Fibroblast of peridontal ligament (primary cell): ENCODE data around the gene ENTREP1.
"Not testable (repeated sequence)": the region's sequence is repeated elsewhere in the genome, so short reads cannot be mapped to it uniquely, and the experiment has no call there.

Experiments used
- DNase-seq: peaks from one replicate; pipeline ENCODE4 v3.0.0-alpha.2; 2010; ENCODE audit errors: extremely low read depth

The ENTREP1 gene

GRCh38 chr9:69324549-69325401, at the start of gene ENTREP1:
Gene ENTREP1, plus strand, starts transcription at chr9:69325215. Its CDS starts 95 bp downstream, at chr9:69325310.
- DNase-seq: peak; percentile 4

DNA sequence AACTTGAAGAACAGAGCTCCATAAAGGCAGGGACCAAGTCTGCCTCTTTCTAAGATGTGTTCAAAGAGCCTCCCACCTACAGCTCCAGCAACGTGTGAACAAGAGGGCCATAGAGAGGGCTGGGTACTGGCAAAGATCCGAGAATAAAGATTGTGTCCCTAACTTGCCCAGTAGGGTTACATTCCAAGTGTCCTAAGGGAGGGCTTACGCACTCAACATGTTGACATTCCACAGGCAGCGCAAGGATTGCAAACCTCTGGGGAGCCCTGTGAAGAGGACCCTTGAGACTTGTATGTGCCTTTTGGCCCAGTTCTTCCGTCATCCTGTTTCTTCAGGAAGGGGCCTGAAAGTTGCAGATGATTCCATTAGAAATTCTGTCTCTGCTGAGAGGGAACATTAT, 48.2 kb upstream of the ENTREP1 start:
- DNase-seq: no peak

- no peak for DNase-seq
Observed at GRCh38 chr9:69279084-69279731, 45.8 kb upstream of the ENTREP1 start.

DNA sequence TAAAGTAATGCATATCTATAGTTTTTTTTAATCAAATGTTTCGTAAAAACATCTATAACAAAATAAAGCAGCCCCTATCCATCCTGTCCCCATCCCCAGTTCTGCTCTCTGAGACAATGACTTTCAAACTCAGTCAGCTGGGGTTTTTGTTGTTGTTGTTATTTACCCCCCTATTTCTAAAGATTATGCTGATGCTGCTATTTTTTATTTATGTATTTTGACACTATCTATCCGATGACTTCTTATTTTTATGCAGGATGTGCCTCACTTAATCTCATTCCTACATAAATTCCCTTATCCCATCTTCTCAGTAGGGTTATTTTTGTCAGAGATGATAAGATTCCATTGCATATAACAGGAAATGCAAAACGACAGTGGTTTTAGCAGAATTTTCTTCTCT, 45.3 kb upstream of the ENTREP1 start:
- DNase-seq: no peak

DNA sequence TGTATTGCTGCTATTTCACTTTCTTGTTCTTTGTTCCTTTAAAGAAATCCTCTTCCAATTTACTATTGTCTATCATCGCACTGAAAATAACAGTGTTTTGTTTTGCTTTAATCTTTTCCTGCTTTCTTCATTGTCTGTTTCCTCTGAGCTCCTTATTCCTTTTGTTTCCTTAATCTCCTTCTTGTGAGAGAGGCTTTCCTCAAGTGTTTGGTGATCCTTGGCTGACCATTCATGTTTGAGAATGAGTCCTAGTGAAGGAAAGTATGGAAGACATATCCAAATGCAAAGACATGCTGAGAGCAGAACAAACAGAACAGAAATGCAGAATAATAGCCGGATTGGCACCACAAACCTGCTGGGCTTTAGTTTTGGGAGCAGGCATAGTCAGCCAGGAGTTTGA, 42.0 kb upstream of the ENTREP1 start:
- DNase-seq: no peak

DNA sequence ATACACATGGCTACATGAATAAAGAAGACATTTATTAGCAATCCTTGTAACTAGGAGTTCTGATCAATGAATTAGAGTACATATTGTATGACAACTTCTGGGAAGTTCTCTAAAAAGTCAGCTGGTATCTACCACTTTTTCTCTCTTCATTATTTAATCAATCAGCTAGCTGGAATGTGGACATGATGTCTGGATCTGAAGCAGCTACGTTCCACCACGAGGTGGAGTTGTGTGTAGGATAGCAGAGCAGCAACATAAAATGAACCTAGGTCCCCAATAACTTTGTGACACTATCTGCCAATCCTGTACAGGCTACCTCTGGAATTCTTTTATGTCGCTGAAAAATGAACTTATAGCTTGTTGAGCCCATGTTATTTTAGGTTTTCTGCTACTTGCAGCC, 32.9 kb upstream of the ENTREP1 start:
- DNase-seq: no peak

DNA sequence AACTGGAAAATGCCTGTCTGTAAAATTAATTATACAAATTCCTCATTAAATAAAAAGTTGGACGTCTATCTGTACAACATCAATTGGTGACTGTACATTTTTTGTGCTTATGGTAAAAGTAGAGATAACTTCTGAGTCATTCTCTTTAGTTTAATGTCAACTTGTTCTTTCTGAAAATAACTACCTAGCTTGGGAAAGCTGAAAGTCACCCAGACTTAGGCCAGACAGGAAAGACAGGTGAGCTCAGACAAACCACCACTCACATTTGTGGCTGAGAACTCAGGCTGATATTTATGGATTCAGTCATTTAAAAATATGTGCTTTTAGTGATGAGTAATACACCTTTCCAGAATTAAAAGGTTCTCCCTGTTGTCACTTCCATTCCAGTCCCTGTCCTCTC, 31.9 kb upstream of the ENTREP1 start:
- no peak for DNase-seq

GRCh38 chr9:69295872-69296552, 29.0 kb upstream of the ENTREP1 start:
- DNase-seq: no peak

GRCh38 chr9:69297300-69297980, 27.6 kb upstream of the ENTREP1 start:
- DNase-seq: no peak

DNA sequence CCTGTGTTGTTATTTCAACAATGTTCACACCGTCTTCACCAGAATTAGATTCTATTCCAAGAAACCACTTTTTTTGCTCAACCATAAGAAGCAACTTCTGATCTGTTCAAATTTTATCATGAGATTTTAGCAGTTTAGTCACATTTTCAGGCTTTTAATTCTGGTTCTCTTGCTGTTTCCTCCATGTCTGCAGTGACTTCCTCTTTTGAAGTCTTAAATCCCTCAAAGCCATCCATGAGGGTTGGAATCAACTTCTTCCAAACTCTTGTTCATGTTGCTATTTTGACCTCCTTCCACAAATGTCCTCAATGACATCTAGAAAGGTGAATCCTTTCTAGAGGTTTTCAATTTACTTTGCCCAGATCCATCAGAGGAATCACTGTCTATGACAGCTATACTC, 25.7 kb upstream of the ENTREP1 start:
- DNase-seq: no peak

GRCh38 chr9:69299826-69300225, 25.2 kb upstream of the ENTREP1 start:
- no peak for DNase-seq

DNA sequence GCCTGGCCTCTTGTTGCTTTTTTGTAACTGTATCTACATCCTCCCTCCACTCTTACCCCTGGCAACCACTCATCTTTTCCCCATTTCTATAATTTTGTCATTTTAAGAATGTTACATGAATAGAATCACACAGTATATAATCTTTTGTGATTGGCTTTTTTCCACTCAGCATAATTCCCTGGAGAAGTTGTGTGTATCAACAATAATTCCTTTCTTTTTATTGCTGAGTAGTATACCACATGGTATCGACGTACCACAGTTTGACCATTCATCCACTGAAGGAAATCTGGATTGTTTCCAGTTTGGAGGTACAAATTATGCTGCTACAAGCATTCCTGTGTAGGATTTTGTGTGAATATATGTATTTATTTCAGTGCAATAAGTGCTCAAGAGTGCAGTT, 21.7 kb upstream of the ENTREP1 start:
- no peak for DNase-seq

GRCh38 chr9:69306895-69307445, 18.0 kb upstream of the ENTREP1 start:
- DNase-seq: not testable (repeated sequence)

DNA sequence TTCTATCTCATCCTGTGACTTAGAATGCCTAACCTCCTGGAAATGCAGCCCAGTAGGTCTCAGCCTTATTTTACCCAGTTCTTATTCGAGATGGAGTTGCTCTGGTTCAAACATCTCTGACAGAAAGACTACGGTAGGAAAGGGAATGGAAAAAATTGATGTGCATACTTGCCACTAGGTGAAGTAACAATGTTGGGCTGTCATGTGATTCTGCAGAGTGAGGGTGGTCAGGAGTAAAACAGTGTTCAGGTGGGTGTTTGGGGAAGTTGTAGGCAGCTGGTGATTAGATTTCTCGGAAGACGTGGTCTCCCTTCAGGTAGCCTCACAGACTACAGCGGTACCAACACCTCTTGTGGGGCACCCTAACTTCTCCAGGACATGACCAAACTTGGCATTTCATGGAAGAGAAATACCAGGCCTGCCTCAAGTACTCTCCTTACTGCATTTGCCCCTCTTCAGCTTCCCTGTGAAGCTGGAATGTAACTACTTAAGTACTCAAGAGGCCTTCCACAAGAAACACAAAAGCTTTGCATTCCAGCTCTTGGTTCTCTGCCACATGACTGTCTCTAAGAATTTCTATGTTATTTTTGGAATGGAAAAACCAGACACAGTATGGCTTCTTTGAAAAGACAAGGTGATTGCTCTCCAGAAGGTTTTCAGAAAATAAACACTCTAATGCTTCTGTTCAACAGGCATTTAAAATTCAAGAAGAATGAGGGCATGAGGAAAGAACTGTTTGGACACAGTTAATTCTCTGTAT, 17.4 kb upstream of the ENTREP1 start:
- DNase-seq: peak; percentile 68

DNA sequence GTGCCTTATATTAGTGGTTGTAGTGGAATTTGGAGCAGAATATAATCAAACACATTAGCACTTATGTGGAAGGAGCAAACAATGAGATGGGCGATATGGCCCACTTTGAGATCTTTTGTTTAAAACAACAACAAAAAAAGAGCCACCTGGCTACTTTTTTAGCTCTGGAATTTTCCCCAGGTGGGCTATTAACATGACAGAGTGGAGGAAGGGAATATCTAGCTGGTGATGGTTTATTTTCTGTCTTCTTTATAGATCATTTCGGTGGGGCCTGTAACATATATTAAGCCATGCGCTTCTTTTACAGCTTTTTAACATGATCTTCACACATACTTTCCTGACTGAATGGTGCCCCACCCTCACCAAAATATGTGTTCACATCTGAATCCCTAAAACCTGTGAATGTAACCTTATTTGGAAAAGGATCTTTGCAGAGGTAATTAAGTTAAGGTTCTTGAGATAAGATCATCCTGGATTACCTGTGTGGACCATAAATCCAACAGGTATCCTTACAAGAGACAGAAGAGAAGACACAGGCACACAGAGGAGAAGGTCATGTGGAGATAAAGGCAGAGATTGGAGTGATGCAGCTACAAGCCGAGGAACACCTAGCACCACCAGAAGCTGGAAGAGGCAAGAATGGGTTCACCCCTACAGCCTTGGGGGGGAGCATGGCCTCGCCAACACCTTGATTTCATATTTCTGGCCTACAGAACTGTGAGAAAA, 16.6 kb upstream of the ENTREP1 start:
- no peak for DNase-seq

- DNase-seq: no peak
Observed at GRCh38 chr9:69313175-69313574, 11.8 kb upstream of the ENTREP1 start.

GRCh38 chr9:69314547-69314946, 10.5 kb upstream of the ENTREP1 start:
- no peak for DNase-seq

DNA sequence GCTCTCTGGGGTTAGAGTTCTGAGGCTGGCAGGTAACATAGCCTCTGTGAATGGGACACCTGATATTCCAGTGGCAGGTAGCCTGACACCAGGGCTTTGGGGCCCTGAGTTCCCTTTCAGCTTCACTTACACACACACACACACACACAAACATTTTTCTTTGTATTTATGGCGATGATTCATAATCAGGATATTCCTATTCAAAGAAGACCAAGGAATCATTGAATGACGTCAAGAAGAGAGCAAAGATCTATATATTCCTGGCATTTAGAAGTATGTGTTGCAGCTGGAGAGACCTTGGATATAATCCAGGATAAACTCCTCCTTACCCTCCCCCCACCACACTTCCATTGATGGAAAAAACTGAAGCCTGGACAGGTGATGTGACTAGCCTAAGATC, 7.9 kb upstream of the ENTREP1 start:
- DNase-seq: no peak

DNA sequence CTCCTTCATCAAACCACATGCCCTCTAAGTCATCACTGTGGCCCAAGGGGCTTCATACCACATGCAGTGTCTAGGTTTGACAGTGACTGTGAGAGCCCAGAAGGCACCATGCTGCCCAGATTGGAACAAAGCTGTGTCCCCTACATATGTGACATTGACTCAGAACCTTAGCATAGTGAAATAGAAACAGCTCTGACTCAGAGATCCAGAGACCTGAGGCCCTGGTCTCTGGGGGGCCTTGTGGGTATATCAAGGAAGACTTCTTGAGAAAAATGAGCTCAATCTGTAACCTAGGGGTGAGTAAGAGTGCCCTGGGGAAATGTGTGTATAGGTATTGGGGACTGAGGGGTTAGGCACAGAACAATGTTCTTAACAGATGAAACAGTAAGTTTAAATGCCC, 7.1 kb upstream of the ENTREP1 start:
- DNase-seq: no peak

DNA sequence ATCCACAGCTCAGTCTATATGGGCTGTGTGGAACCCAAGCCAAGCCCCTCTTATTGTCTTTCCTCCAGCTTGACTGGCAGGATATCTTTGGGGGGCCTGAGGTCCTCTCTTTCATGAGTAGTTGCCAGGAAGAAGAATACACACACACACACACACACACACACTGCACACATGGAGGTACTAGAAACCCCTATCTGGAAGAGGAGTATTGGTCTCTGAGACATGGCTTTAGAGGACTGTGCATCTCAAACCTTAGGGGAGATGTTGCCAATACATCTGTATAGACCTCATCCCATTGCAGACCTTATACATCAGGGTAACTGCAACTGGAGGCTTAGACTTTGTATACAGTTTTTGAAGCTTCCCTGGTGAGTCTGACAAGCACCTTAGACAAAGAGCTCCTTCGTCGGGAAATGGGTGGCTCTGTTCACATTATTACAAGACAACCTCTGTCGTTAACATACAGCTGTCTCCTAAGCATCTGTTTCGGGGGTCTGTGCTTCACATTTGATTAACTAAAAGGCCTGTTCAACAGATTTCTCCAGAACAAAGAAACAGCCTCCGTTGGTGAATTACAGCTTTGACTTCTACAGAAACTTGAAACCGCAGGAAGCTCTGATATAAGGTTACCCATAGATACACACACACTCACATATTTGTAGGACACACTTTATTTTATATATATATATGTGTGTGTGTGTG, 5.5 kb upstream of the ENTREP1 start:
- DNase-seq: no peak
